Fibroblast of lung (primary cell): ENCODE measurements around the gene SERPINC1. TPM values are rescaled to one million over a fixed set of nuclear protein-coding genes. Genes with fewer than 3 reads are reported as not detected.
"Not testable (repeated sequence)": the region's sequence is repeated elsewhere in the genome, so short reads cannot be mapped to it uniquely, and the experiment has no call there.

Experiments used
- DNase-seq, 2 donors: peaks; one replicate each; pipeline versions ENCODE4 v3.0.0 to v3.0.0-alpha.2; 2010; ENCODE audit warnings: low read depth in 2 of 2
- H2AFZ ChIP-seq: 2 replicates; pipeline ENCODE4 v1.5.1; 2012; ENCODE audit warnings: low read length, control low read depth, inconsistent platforms
- H3K27ac ChIP-seq: 2 replicates; pipeline ENCODE4 v1.5.1; 2011; ENCODE audit warnings: low read length, control low read depth; ENCODE audit not compliant: insufficient read depth
- H3K27me3 ChIP-seq: 2 replicates; pipeline ENCODE4 v1.5.1; 2011; ENCODE audit warnings: mild to moderate bottlenecking, low read length; ENCODE audit not compliant: control insufficient read depth, insufficient read depth
- H3K36me3 ChIP-seq: 2 replicates; pipeline ENCODE4 v1.5.1; 2011; ENCODE audit warnings: low read length; ENCODE audit not compliant: control insufficient read depth, insufficient read depth
- H3K4me1 ChIP-seq: 2 replicates; pipeline ENCODE4 v1.5.1; 2011; ENCODE audit warnings: low read length; ENCODE audit not compliant: control insufficient read depth, insufficient read depth; ENCODE audit errors: extremely low read depth
- H3K4me2 ChIP-seq: 2 replicates; pipeline ENCODE4 v1.5.1; 2011; ENCODE audit warnings: low read length, control low read depth; ENCODE audit not compliant: insufficient read depth; ENCODE audit errors: extremely low read depth
- H3K4me3 ChIP-seq, 4 experiments: fragments of 200-600 bp in 1 of 4; sonication (generic) in 1 of 4; replicated peaks in 1 of 4; 2 replicates each; pipeline ENCODE4 v1.5.1; 2011 to 2016; ENCODE audit warnings: low read length in 4 of 4, low read depth in 3 of 4, mild to moderate bottlenecking in 3 of 4, control low read depth in 2 of 4, inconsistent platforms in 1 of 4, mixed read lengths in 1 of 4; ENCODE audit not compliant: insufficient read depth in 1 of 4; ENCODE audit errors: control extremely low read depth in 1 of 4
- H3K79me2 ChIP-seq: 2 replicates; pipeline ENCODE4 v1.5.1; 2012; ENCODE audit warnings: mild to moderate bottlenecking, low read length, inconsistent platforms; ENCODE audit not compliant: control insufficient read depth, insufficient read depth
- H3K9ac ChIP-seq: 2 replicates; pipeline ENCODE4 v1.5.1; 2011; ENCODE audit warnings: mild to moderate bottlenecking, low read length, control low read depth; ENCODE audit not compliant: insufficient read depth
- H3K9me3 ChIP-seq: 2 replicates; pipeline ENCODE4 v1.5.1; 2012; ENCODE audit warnings: low read depth, low read length; ENCODE audit not compliant: control insufficient read depth, insufficient read depth
- H4K20me1 ChIP-seq: 2 replicates; pipeline ENCODE4 v1.5.1; 2011; ENCODE audit warnings: low read length; ENCODE audit not compliant: control insufficient read depth, insufficient read depth; ENCODE audit errors: extremely low read depth
- CTCF ChIP-seq, 2 donors: IDR thresholded peaks in 1 of 2; conservative IDR thresholded peaks in 1 of 2; 1 replicate in 1 of 2; 2 replicates in 1 of 2; pipeline ENCODE4 v1.5.1; 2011 to 2012; ENCODE audit warnings: low read length in 2 of 2, control low read depth in 1 of 2, inconsistent platforms in 1 of 2, low read depth in 1 of 2, mild to moderate bottlenecking in 1 of 2
- EZH2 ChIP-seq: IDR thresholded peaks from 2 replicates; pipeline ENCODE4 v1.5.1; 2012; ENCODE audit warnings: low read length, control low read depth, mild to moderate bottlenecking; ENCODE audit errors: missing control alignments
- polyA plus RNA-seq, 2 donors: library from polyadenylated mRNA; depleted of rRNA in 1 of 2; stranded (reverse) in 1 of 2; unstranded in 1 of 2; fragments of >200 nt; gene quantifications; 2 replicates each; pipeline ENCODE4 v1.2.1, GENCODE V29; 2011 to 2012; ENCODE audit warnings: missing spikeins in 1 of 2
- total RNA-seq: library from RNA; depleted of rRNA; stranded (reverse); fragments of >200 nt; gene quantifications from 2 replicates; pipeline ENCODE4 v1.2.1, GENCODE V29; 2014

The SERPINC1 gene
- total and polyA plus RNA-seq, 2 donors (not counting 1 experiment from before 2014, with no cell fraction given), result not detected

DNA sequence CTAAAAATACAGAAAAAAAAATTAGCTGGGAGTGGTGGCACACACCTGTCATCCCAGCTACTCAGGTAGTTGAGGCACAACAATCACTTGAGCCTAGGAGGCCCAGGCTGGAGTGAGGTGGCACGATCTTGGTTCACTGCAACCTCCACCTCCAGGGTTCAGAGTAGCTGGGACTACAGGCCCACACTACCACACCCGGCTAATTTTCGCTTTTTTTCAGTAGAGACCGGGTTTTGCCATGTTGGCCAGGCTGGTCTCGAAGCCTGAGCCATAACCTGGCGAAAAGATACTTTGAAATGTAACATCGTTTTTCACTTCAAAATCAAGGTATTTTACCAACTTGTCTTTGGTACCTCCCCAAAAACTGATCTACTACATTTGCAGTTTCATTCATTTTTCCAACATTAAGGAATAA, 55.4 kb downstream of the SERPINC1 start:
- Histone ChIP-seq H3K9me3 (no peaks in the 10 kb centered on the region), H3K4me2 (no peak overlapping the region), H3K9ac (no peak overlapping the region), H3K27ac (no peak overlapping the region), H4K20me1 (peaks cover 5% of the 10 kb centered on the region), H3K4me1 (peaks cover 3% of the 10 kb centered on the region), H2AFZ (no peak overlapping the region), H3K36me3 (peaks cover 18% of the 10 kb centered on the region), H3K79me2 (peaks cover 26% of the 10 kb centered on the region), H3K27me3 (no peaks in the 10 kb centered on the region), H3K4me3 (no peak overlapping the region)
- TF ChIP-seq EZH2, result no peak
- no peak for TF ChIP-seq CTCF (conservative IDR thresholded peaks at IDR 0.05 in 1 of 2, IDR thresholded peaks at IDR 0.05 in 1 of 2; ENCODE audit: low read depth in 1 of 2, low read length in 2 of 2)
- DNase-seq, result no peak

DNA sequence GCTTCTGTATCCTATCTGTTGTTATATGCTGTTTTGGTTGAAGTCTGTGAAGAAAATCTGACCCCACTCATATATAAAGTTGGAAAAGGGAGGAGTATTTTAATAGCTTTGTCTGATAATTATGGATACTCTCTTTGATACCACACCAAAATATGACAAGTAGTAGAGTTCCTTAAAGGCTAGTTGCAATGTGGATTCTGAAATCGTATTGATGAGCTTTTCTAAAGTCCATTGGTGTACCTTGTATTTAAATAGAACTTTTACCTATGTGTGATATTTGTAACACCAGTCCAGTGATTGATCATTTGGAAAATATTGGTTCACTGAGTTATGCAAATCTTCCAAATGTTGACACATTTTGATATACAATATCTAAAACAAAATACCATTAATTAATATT, 57.1 kb downstream of the SERPINC1 start:
- Histone ChIP-seq H3K4me1 (peaks cover 3% of the 10 kb centered on the region), H3K9me3 (no peaks in the 10 kb centered on the region), H3K4me3 (no peak overlapping the region), H3K36me3 (peaks cover 16% of the 10 kb centered on the region), H4K20me1 (peaks cover 5% of the 10 kb centered on the region), H3K9ac (no peak overlapping the region), H3K79me2 (peaks cover 9% of the 10 kb centered on the region), H3K27ac (no peak overlapping the region), H2AFZ (no peak overlapping the region), H3K27me3 (no peaks in the 10 kb centered on the region), H3K4me2 (no peak overlapping the region)
- DNase-seq, result no peak
- TF ChIP-seq CTCF (conservative IDR thresholded peaks at IDR 0.05 in 1 of 2, IDR thresholded peaks at IDR 0.05 in 1 of 2; ENCODE audit: low read depth in 1 of 2, low read length in 2 of 2), result no peak
- no peak for TF ChIP-seq EZH2

GRCh38 chr1:173859547-173859946, 57.6 kb downstream of the SERPINC1 start:
- H3K4me3 ChIP-seq, H3K4me1 ChIP-seq, DNase-seq, H3K9ac ChIP-seq, H3K4me2 ChIP-seq, H3K27ac ChIP-seq, H4K20me1 ChIP-seq, H3K27me3 ChIP-seq, H2AFZ ChIP-seq, H3K9me3 ChIP-seq, H3K79me2 ChIP-seq: not testable (repeated sequence)
- H3K36me3 ChIP-seq, result peaks cover 11% of the 10 kb centered on the region
